Upper lobe of right lung (tissue), 1 donor: ENCODE results near the gene LAYN. TPM values are rescaled to one million over a fixed set of nuclear protein-coding genes. Genes with fewer than 3 reads are reported as not detected.
A peak's percentile ranks its signal among the peaks of the same experiment; 100 is the strongest.

Experiments
- ATAC-seq: fragments of 200-7000 bp; cut with Tn5 transposase; one replicate; pipeline ENCODE4 v1.9.1; 2020; ENCODE audit warnings: mild to moderate bottlenecking, moderate library complexity
- DNase-seq: peaks from one replicate; pipeline ENCODE4 v3.0.0-alpha.2; 2020
- H3K27ac ChIP-seq: fragments of 200-600 bp; one replicate; pipeline ENCODE4 v1.8.0; 2022
- H3K27me3 ChIP-seq: fragments of 200-600 bp; one replicate; pipeline ENCODE4 v1.8.0; 2022; ENCODE audit warnings: mild to moderate bottlenecking
- H3K36me3 ChIP-seq: fragments of 200-600 bp; one replicate; pipeline ENCODE4 v1.8.0; 2022
- H3K4me1 ChIP-seq: fragments of 200-600 bp; one replicate; pipeline ENCODE4 v1.8.0; 2022
- H3K4me3 ChIP-seq: fragments of 200-600 bp; one replicate; pipeline ENCODE4 v1.8.0; 2022; ENCODE audit warnings: mild to moderate bottlenecking
- H3K9me3 ChIP-seq: fragments of 200-600 bp; one replicate; pipeline ENCODE4 v1.8.0; 2022
- CTCF ChIP-seq: fragments of 200-600 bp; IDR thresholded peaks from one replicate; pipeline ENCODE4 v1.8.0; 2022; ENCODE audit warnings: antibody characterized with exemption
- intact Hi-C: fragments of 100-400 bp; cut with DNase I; formaldehyde crosslinking; loops from one replicate; pipeline ENCODE4 v1.11.0; 2022
- total RNA-seq: library from RNA; stranded (reverse); fragmentation: NEBNext Ultra II Directional; extraction: Animal tissue kit (Norgen Biotek cat#: 25700); gene quantifications from one replicate; pipeline ENCODE4 v1.2.1, GENCODE V29; 2021
- donor health status: DM: no; HTN: yes; CAD: no; lungs with severe emphysema.

LAYN gene
- total RNA-seq, 1 donor from 2014 or later = 17.5 TPM

- Histone ChIP-seq H3K4me1 (peaks cover 23% of the 10 kb centered on the region), H3K27ac (no peak overlapping the region), H3K36me3 (no peaks in the 10 kb centered on the region), H3K4me3 (peak overlapping the region; percentile 66), H3K9me3 (no peaks in the 10 kb centered on the region), H3K27me3 (peaks cover 16% of the 10 kb centered on the region)
- TF ChIP-seq CTCF = no peak
- ATAC-seq = no peak
- DNase-seq = no peak
- intact Hi-C loops = no loop called here
These were observed 950 bp upstream of the LAYN start for GRCh38 chr11:111539426-111540113.

GRCh38 chr11:111540937-111541253, 375 bp downstream of the LAYN start:
- Histone ChIP-seq H3K4me1 (peaks cover 23% of the 10 kb centered on the region), H3K4me3 (peak overlapping the region; percentile 66), H3K27me3 (peaks cover 16% of the 10 kb centered on the region), H3K9me3 (no peaks in the 10 kb centered on the region), H3K27ac (peak overlapping the region; percentile 76), H3K36me3 (no peaks in the 10 kb centered on the region)
- DNase-seq = no peak
- intact Hi-C loops = no loop called here
- ATAC-seq = peak; percentile 39
- no peak for TF ChIP-seq CTCF

- H3K27me3 ChIP-seq = peaks cover 16% of the 10 kb centered on the region
- peak overlapping the region; percentile 76 for H3K27ac ChIP-seq
- H3K4me1 ChIP-seq = peaks cover 23% of the 10 kb centered on the region
- no peaks in the 10 kb centered on the region for H3K9me3 ChIP-seq
- no peak for TF ChIP-seq CTCF
- ATAC-seq (peak; percentile 55), DNase-seq (peak; percentile 70)
- H3K4me3 ChIP-seq = peak overlapping the region; percentile 66
- no peaks in the 10 kb centered on the region for H3K36me3 ChIP-seq
- intact Hi-C loops = no loop called here
These were observed 938 bp downstream of the LAYN start for GRCh38 chr11:111541254-111542061.

GRCh38 chr11:111542606-111543275, 2.2 kb downstream of the LAYN start:
- no peak overlapping the region for H3K27ac ChIP-seq
- H3K4me3 ChIP-seq = no peak overlapping the region
- H3K27me3 ChIP-seq = peaks cover 16% of the 10 kb centered on the region
- DNase-seq (no peak), ATAC-seq (no peak)
- no peaks in the 10 kb centered on the region for H3K36me3 ChIP-seq
- intact Hi-C loops = no loop called here
- no peak for TF ChIP-seq CTCF
- peaks cover 23% of the 10 kb centered on the region for H3K4me1 ChIP-seq
- no peaks in the 10 kb centered on the region for H3K9me3 ChIP-seq

- no peak overlapping the region for H3K4me3 ChIP-seq
- no peak for TF ChIP-seq CTCF
- H3K4me1 ChIP-seq = no peaks in the 10 kb centered on the region
- intact Hi-C loops = no loop called here
- DNase-seq = no peak
- H3K27me3 ChIP-seq = no peaks in the 10 kb centered on the region
- no peaks in the 10 kb centered on the region for H3K36me3 ChIP-seq
- H3K9me3 ChIP-seq = no peaks in the 10 kb centered on the region
- ATAC-seq = no peak
- no peak overlapping the region for H3K27ac ChIP-seq
These were observed 8.0 kb downstream of the LAYN start for GRCh38 chr11:111548525-111548924.
